K562 (cell line): ENCODE measurements around the gene KMO. TPM values are rescaled to one million over a fixed set of nuclear protein-coding genes. Genes with fewer than 3 reads are reported as not detected.
A peak's percentile ranks its signal among the peaks of the same experiment; 100 is the strongest.

Source experiments
- JUN ChIP-seq, 2 experiments: sonication (generic) in 1 of 2; formaldehyde crosslinking in 1 of 2; IDR thresholded peaks; 2 replicates each; pipeline versions ENCODE4 v1.6.1 to v1.8.0; 2012 to 2022; ENCODE audit warnings: borderline replicate concordance in 2 of 2, mild to moderate bottlenecking in 2 of 2, improper control_type of control experiment in 1 of 2, low read depth in 1 of 2, low read length in 1 of 2, missing genetic modification reagents in 1 of 2
- MCM3 ChIP-seq: fragments of 450-650 bp; IDR thresholded peaks from 2 replicates; pipeline ENCODE4 v1.6.1; 2016
- MED1 ChIP-seq: sonication (generic); formaldehyde crosslinking; IDR thresholded peaks from 2 replicates; pipeline ENCODE4 v1.8.1; 2023; ENCODE audit warnings: missing genetic modification reagents, borderline replicate concordance
- PML ChIP-seq: IDR thresholded peaks from 2 replicates; pipeline ENCODE4 v1.6.1; 2012; ENCODE audit warnings: low read length, inconsistent platforms
- POLR2B ChIP-seq: fragments of 450-650 bp; IDR thresholded peaks from 2 replicates; pipeline ENCODE4 v1.6.1; 2018; ENCODE audit warnings: low read depth; ENCODE audit not compliant: partially characterized antibody
- RAD21 ChIP-seq, 2 experiments: fragments of 250-450 bp in 1 of 2; fragments of 450-650 bp in 1 of 2; sonication (Bioruptor Pico) in 1 of 2; formaldehyde crosslinking in 1 of 2; IDR thresholded peaks in 1 of 2; conservative IDR thresholded peaks in 1 of 2; 2 replicates each; pipeline versions ENCODE4 v1.4.0 to v1.8.0; 2020 to 2022; ENCODE audit warnings: mild to moderate bottlenecking in 2 of 2, moderate library complexity in 1 of 2
- SMC3 ChIP-seq: conservative IDR thresholded peaks from 2 replicates; pipeline ENCODE4 v1.6.1; 2011; ENCODE audit warnings: low read depth, low read length, improper control_type of control experiment; ENCODE audit not compliant: insufficient read depth
- SPI1 ChIP-seq: IDR thresholded peaks from 2 replicates; pipeline ENCODE4 v1.6.1; 2011; ENCODE audit warnings: low read depth, low read length, control low read depth, borderline replicate concordance
- SRSF1 ChIP-seq: fragments of 200-400 bp; formaldehyde crosslinking; IDR thresholded peaks from 2 replicates; pipeline ENCODE4 v1.6.1; 2017; ENCODE audit warnings: mild to moderate bottlenecking, low read depth, low read length, moderate library complexity
- TAF7 ChIP-seq: fragments of 450-650 bp; IDR thresholded peaks from 2 replicates; pipeline ENCODE4 v1.6.1; 2016; ENCODE audit warnings: missing genetic modification characterization, missing compliant biosample characterization
- TEAD4 ChIP-seq, 2 experiments: sonication (generic) in 1 of 2; formaldehyde crosslinking in 1 of 2; IDR thresholded peaks; 2 replicates each; pipeline versions ENCODE4 v1.6.1 to v1.8.0; 2012 to 2022; ENCODE audit warnings: borderline replicate concordance in 1 of 2, inconsistent platforms in 1 of 2, low read length in 1 of 2, mild to moderate bottlenecking in 1 of 2, missing genetic modification reagents in 1 of 2
- polyA plus RNA-seq, 8 experiments: library from polyadenylated mRNA; depleted of rRNA in 4 of 8; stranded (reverse) in 5 of 8; unstranded in 3 of 8; fragments of >200 nt; fragmentation: Nextera tagmentation in 2 of 8; fragmentation: Illumina TruSeq in 1 of 8; extraction: Ambion mirVana in 2 of 8; extraction: Trizol in 1 of 8; gene quantifications; 2 replicates each; pipeline versions ENCODE4 v1.2.1 to v1.2.3, GENCODE V29; 2011 to 2014; ENCODE audit warnings: inconsistent platforms in 1 of 8, missing spikeins in 1 of 8
- total RNA-seq, 7 experiments: library from RNA; depleted of rRNA in 6 of 7; stranded (reverse); fragments of >200 nt in 6 of 7; fragmentation: Illumina TruSeq in 2 of 7; extraction: Trizol in 2 of 7; gene quantifications; 2 replicates each; pipeline versions ENCODE4 v1.2.1 to v1.2.3, GENCODE V29; 2011 to 2021; ENCODE audit warnings: low replicate concordance in 1 of 7
- TF ChIP-seq, protein P1 (sequence below): IDR thresholded peaks from 2 replicates; pipeline ENCODE4 v1.6.1; 2011; ENCODE audit warnings: borderline replicate concordance, low read depth, mild to moderate bottlenecking, moderate library complexity, low read length; ENCODE audit not compliant: insufficient read depth, poor library complexity, severe bottlenecking

Gene KMO
- total and polyA plus RNA-seq, 9 of the 15 experiments (the other 6 are each of a cell fraction or from before 2014, with no cell fraction given), result 0.01 to 0.11 (median 0.01) TPM; not detected in 6

DNA sequence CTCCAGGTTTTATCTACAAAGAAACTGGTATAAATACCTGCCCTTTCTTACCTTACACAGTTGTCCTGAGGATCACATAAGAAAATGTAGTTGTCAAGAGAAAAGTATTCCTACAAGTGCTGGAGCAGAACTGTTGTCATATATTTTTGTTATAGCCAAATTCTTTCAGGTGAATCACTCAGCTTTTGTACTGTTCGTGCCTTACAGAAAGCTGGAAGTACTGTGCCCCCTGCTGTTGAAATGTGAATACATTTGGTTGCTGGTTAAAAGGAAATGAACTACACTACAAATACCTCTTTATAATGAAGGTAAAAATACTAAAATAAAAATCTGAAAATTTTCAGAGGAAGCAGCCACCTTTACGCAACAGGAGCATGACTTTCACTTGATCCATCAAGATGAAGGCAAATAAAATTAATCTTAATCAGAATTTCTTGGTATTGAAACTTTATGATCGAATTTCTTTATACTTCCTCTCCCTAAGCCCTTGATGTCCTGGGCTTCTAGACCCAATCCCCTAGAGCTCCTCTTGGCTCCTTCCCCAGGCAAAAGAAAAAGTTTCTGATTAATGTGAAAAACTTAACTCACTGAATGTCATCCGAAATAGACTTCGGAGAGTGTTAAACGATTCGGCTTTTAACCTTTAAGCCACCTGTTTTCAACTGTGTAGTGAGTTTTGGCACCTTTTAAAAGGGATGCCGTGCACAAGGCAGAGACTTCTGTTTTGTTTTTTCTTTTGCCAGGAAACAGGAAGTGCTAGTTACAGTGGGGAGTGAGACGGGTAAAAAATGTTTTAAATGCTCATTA lies 95.5 kb downstream of the KMO start (continued):
- TF ChIP-seq MED1 (CRISPR knock-in tag) (no peak), RAD21 (CRISPR knock-in tag; conservative IDR thresholded peaks at IDR 0.05 in 1 of 2, IDR thresholded peaks at IDR 0.05 in 1 of 2) (peak; percentile 80 to 81), JUN (IDR thresholded peaks at IDR 0.05; ENCODE audit: borderline replicate concordance, low read depth, low read length) (0 out of 2 replicates have a peak, but pooled peaks have one; percentile 38), JUN (CRISPR knock-in tag; IDR thresholded peaks at IDR 0.05; ENCODE audit: borderline replicate concordance) (no peak), SMC3 (peak; percentile 45; the same call in 1 of the 2 replicates), PML (peak; percentile 25; the same call in 1 of the 2 replicates), POLR2B (peak; percentile 16), SRSF1 (no peak), SPI1 (peak; percentile 86), TAF7 (tag) (no peak), MCM3 (no peak), TEAD4 (IDR thresholded peaks at IDR 0.05; ENCODE audit: low read length) (peak; percentile 40; the same call in 1 of the 2 replicates), TEAD4 (CRISPR knock-in tag; IDR thresholded peaks at IDR 0.05; ENCODE audit: borderline replicate concordance) (no peak)
- TF ChIP-seq, protein P1, sequence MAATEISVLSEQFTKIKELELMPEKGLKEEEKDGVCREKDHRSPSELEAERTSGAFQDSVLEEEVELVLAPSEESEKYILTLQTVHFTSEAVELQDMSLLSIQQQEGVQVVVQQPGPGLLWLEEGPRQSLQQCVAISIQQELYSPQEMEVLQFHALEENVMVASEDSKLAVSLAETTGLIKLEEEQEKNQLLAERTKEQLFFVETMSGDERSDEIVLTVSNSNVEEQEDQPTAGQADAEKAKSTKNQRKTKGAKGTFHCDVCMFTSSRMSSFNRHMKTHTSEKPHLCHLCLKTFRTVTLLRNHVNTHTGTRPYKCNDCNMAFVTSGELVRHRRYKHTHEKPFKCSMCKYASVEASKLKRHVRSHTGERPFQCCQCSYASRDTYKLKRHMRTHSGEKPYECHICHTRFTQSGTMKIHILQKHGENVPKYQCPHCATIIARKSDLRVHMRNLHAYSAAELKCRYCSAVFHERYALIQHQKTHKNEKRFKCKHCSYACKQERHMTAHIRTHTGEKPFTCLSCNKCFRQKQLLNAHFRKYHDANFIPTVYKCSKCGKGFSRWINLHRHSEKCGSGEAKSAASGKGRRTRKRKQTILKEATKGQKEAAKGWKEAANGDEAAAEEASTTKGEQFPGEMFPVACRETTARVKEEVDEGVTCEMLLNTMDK, result peak; percentile 1
